Karpas-422 (cell line): ENCODE data around the gene ZNF181. TPM values are rescaled to one million over a fixed set of nuclear protein-coding genes. Genes with fewer than 3 reads are reported as not detected.
"Not testable (repeated sequence)": the region's sequence is repeated elsewhere in the genome, so short reads cannot be mapped to it uniquely, and the experiment has no call there.

Experiments used
- DNase-seq: peaks from one replicate; pipeline ENCODE4 v3.0.0-alpha.2; 2015
- H2AFZ ChIP-seq: fragments of 200-600 bp; sonication (generic); 2 replicates; pipeline ENCODE4 v1.6.1; 2014; ENCODE audit warnings: antibody characterized with exemption, low read length, mixed read lengths
- H3K27ac ChIP-seq: fragments of 200-600 bp; sonication (generic); 2 replicates; pipeline ENCODE4 v1.5.1; 2014; ENCODE audit warnings: mild to moderate bottlenecking, low read length, moderate library complexity
- H3K27me3 ChIP-seq: fragments of 200-600 bp; sonication (generic); 2 replicates; pipeline ENCODE4 v1.6.1; 2014; ENCODE audit warnings: low read length, mixed read lengths
- H3K36me3 ChIP-seq: fragments of 200-600 bp; sonication (generic); 2 replicates; pipeline ENCODE4 v1.6.1; 2014; ENCODE audit warnings: low read length, mixed read lengths; ENCODE audit not compliant: insufficient read depth
- H3K4me1 ChIP-seq: fragments of 200-600 bp; sonication (generic); 2 replicates; pipeline ENCODE4 v1.6.1; 2014; ENCODE audit warnings: mild to moderate bottlenecking, low read length, mixed read lengths
- H3K4me2 ChIP-seq: fragments of 200-600 bp; sonication (generic); 2 replicates; pipeline ENCODE4 v1.6.1; 2014; ENCODE audit warnings: low read length, low read depth, mild to moderate bottlenecking; ENCODE audit not compliant: poor library complexity, severe bottlenecking
- H3K4me3 ChIP-seq: fragments of 200-600 bp; sonication (generic); 2 replicates; pipeline ENCODE4 v1.5.1; 2014; ENCODE audit warnings: mild to moderate bottlenecking, antibody characterized with exemption, low read length, mixed read lengths
- H3K79me2 ChIP-seq: fragments of 200-600 bp; sonication (generic); 2 replicates; pipeline ENCODE4 v1.6.1; 2014; ENCODE audit warnings: mild to moderate bottlenecking, low read length, mixed read lengths
- H3K9ac ChIP-seq: fragments of 200-600 bp; sonication (generic); 2 replicates; pipeline ENCODE4 v1.6.0; 2014; ENCODE audit warnings: low read length
- H3K9me2 ChIP-seq: fragments of 200-600 bp; sonication (generic), shearing (Covaris generic); replicated peaks from 2 replicates; pipeline ENCODE4 v1.6.0; 2014; ENCODE audit warnings: mild to moderate bottlenecking, low read length, moderate library complexity; ENCODE audit not compliant: insufficient read depth
- H3K9me3 ChIP-seq: fragments of 300-700, 200-600 bp; sonication (generic); 2 replicates; pipeline ENCODE4 v1.6.1; 2014; ENCODE audit warnings: low read length, mixed read lengths
- H4K20me1 ChIP-seq: fragments of 200-600 bp; sonication (generic); 2 replicates; pipeline ENCODE4 v1.6.1; 2014; ENCODE audit warnings: mild to moderate bottlenecking, antibody characterized with exemption, low read length, low read depth; ENCODE audit not compliant: insufficient read depth
- total RNA-seq: library from RNA; depleted of rRNA; stranded (reverse); fragments of >200 nt; shearing (Covaris generic); gene quantifications from 2 replicates; pipeline ENCODE4 v1.2.3, GENCODE V29; 2014; ENCODE audit warnings: low replicate concordance; rRNA removed

ZNF181 gene
- total RNA-seq = 11.1 and 23.2 TPM in 2 replicates

- peaks cover 9% of the 10 kb centered on the region; the same call in 1 of the 2 replicates for H3K9me3 ChIP-seq
- H3K4me1 ChIP-seq = peaks cover 16% of the 10 kb centered on the region
- H3K27ac ChIP-seq = no peak within 1 kb of the TSS
- DNase-seq = peak; percentile 93
- no peaks in the 10 kb centered on the region for H3K27me3 ChIP-seq
- peak within 1 kb of the TSS; percentile 96 for H3K4me2 ChIP-seq
- peak within 1 kb of the TSS; percentile 98 for H2AFZ ChIP-seq
- peaks cover 26% of the 10 kb centered on the region for H3K36me3 ChIP-seq
- H3K9me2 ChIP-seq = no peaks in the 10 kb centered on the region
- peak within 1 kb of the TSS; percentile 85 for H3K4me3 ChIP-seq
- peak within 1 kb of the TSS; percentile 83 for H3K9ac ChIP-seq
- H4K20me1 ChIP-seq = no peaks in the 10 kb centered on the region
- peaks cover 5% of the 10 kb centered on the region; the same call in 1 of the 2 replicates for H3K79me2 ChIP-seq
Measured at GRCh38 chr19:34733746-34734536, at the start of gene ZNF181. Gene ZNF181, plus strand, starts transcription at chr19:34734243. Its CDS starts 795 bp downstream, at chr19:34735038.

- not testable (repeated sequence) for H3K9ac ChIP-seq, H3K4me3 ChIP-seq, H3K79me2 ChIP-seq, H3K4me2 ChIP-seq, H3K4me1 ChIP-seq, H2AFZ ChIP-seq, DNase-seq, H3K36me3 ChIP-seq, H4K20me1 ChIP-seq, H3K9me3 ChIP-seq, H3K9me2 ChIP-seq, H3K27me3 ChIP-seq, H3K27ac ChIP-seq
Measured at GRCh38 chr19:34685266-34685665, 48.8 kb upstream of the ZNF181 start.

GRCh38 chr19:34686455-34686854 is 47.6 kb upstream of the ZNF181 start:
- no peaks in the 10 kb centered on the region for H4K20me1 ChIP-seq
- H3K27ac ChIP-seq = no peak overlapping the region
- H3K4me3 ChIP-seq = no peak overlapping the region
- DNase-seq = no peak
- no peaks in the 10 kb centered on the region for H3K9me2 ChIP-seq
- H3K36me3 ChIP-seq = no peaks in the 10 kb centered on the region
- H3K4me2 ChIP-seq = no peak overlapping the region
- no peak overlapping the region for H3K9ac ChIP-seq
- 0 out of 2 replicates have a peak, but pooled peaks cover 2% of the 10 kb centered on the region for H3K27me3 ChIP-seq
- H2AFZ ChIP-seq = no peak overlapping the region
- H3K9me3 ChIP-seq = no peaks in the 10 kb centered on the region
- no peaks in the 10 kb centered on the region for H3K79me2 ChIP-seq
- H3K4me1 ChIP-seq = no peaks in the 10 kb centered on the region

- 0 out of 2 replicates have a peak, but pooled peaks cover 2% of the 10 kb centered on the region for H3K27me3 ChIP-seq
- H3K27ac ChIP-seq = no peak overlapping the region
- H2AFZ ChIP-seq = no peak overlapping the region
- no peaks in the 10 kb centered on the region for H3K4me1 ChIP-seq
- no peak overlapping the region for H3K4me3 ChIP-seq
- H3K9me2 ChIP-seq = no peaks in the 10 kb centered on the region
- H4K20me1 ChIP-seq = no peaks in the 10 kb centered on the region
- no peaks in the 10 kb centered on the region for H3K36me3 ChIP-seq
- no peaks in the 10 kb centered on the region for H3K79me2 ChIP-seq
- no peaks in the 10 kb centered on the region for H3K9me3 ChIP-seq
- no peak overlapping the region for H3K9ac ChIP-seq
- no peak overlapping the region for H3K4me2 ChIP-seq
- DNase-seq = no peak
Measured at GRCh38 chr19:34687348-34687747, 46.7 kb upstream of the ZNF181 start.

GRCh38 chr19:34688592-34688991 is 45.5 kb upstream of the ZNF181 start:
- Histone ChIP-seq H3K27me3 (0 out of 2 replicates have a peak, but pooled peaks cover 2% of the 10 kb centered on the region), H3K9ac (no peak overlapping the region), H3K27ac (no peak overlapping the region), H2AFZ (no peak overlapping the region), H3K4me3 (no peak overlapping the region), H3K36me3 (no peaks in the 10 kb centered on the region), H3K4me1 (no peaks in the 10 kb centered on the region), H3K4me2 (no peak overlapping the region), H3K79me2 (no peaks in the 10 kb centered on the region), H3K9me2 (no peaks in the 10 kb centered on the region), H4K20me1 (no peaks in the 10 kb centered on the region), H3K9me3 (no peaks in the 10 kb centered on the region)
- no peak for DNase-seq

- no peak overlapping the region for H3K27ac ChIP-seq
Measured at GRCh38 chr19:34690372-34690771, 43.7 kb upstream of the ZNF181 start.

GRCh38 chr19:34692549-34692948 is 41.5 kb upstream of the ZNF181 start:
- no peak overlapping the region for H3K4me3 ChIP-seq
- no peak overlapping the region for H2AFZ ChIP-seq
- H3K4me2 ChIP-seq = no peak overlapping the region
- H3K27me3 ChIP-seq = no peaks in the 10 kb centered on the region
- H3K27ac ChIP-seq = no peak overlapping the region
- DNase-seq = no peak
- H3K9me2 ChIP-seq = no peaks in the 10 kb centered on the region
- H3K9ac ChIP-seq = no peak overlapping the region
- H3K9me3 ChIP-seq = no peaks in the 10 kb centered on the region
- H3K79me2 ChIP-seq = no peaks in the 10 kb centered on the region
- no peaks in the 10 kb centered on the region for H3K36me3 ChIP-seq
- no peaks in the 10 kb centered on the region for H3K4me1 ChIP-seq
- no peaks in the 10 kb centered on the region for H4K20me1 ChIP-seq

More at GRCh38 chr19:34690372-34690771, 43.7 kb upstream of the ZNF181 start:
- Histone ChIP-seq H3K79me2 (no peaks in the 10 kb centered on the region), H4K20me1 (no peaks in the 10 kb centered on the region), H3K9ac (no peak overlapping the region), H3K36me3 (no peaks in the 10 kb centered on the region), H2AFZ (no peak overlapping the region), H3K9me2 (no peaks in the 10 kb centered on the region), H3K27me3 (0 out of 2 replicates have a peak, but pooled peaks cover 2% of the 10 kb centered on the region), H3K4me2 (no peak overlapping the region), H3K9me3 (no peaks in the 10 kb centered on the region), H3K4me3 (no peak overlapping the region), H3K4me1 (no peaks in the 10 kb centered on the region)
- no peak for DNase-seq

- H3K79me2 ChIP-seq = no peaks in the 10 kb centered on the region
- DNase-seq = no peak
Measured at GRCh38 chr19:34707661-34708060, 26.4 kb upstream of the ZNF181 start.

More at GRCh38 chr19:34707661-34708060, 26.4 kb upstream of the ZNF181 start:
- no peak overlapping the region for H3K4me3 ChIP-seq
- no peaks in the 10 kb centered on the region for H4K20me1 ChIP-seq
- H3K9me3 ChIP-seq = no peaks in the 10 kb centered on the region
- no peaks in the 10 kb centered on the region for H3K27me3 ChIP-seq
- no peaks in the 10 kb centered on the region for H3K9me2 ChIP-seq
- no peaks in the 10 kb centered on the region for H3K36me3 ChIP-seq
- H3K4me1 ChIP-seq = peaks cover 4% of the 10 kb centered on the region; the same call in 1 of the 2 replicates
- no peak overlapping the region for H3K27ac ChIP-seq
- H3K4me2 ChIP-seq = no peak overlapping the region
- H2AFZ ChIP-seq = no peak overlapping the region
- no peak overlapping the region for H3K9ac ChIP-seq
